ENCODE measurements around the gene TNS1.

The TNS1 gene

GRCh38 chr2:217998926-217999594 is 3.7 kb downstream of the TNS1 start:
- no peak for DNase-seq (ENCODE audit: low read depth)

- no peak for DNase-seq (ENCODE audit: low read depth)
Observed at GRCh38 chr2:217997510-217997909, 5.3 kb downstream of the TNS1 start.

- peak; percentile 86 for DNase-seq (ENCODE audit: low read depth)
Observed at GRCh38 chr2:217996361-217996760, 6.4 kb downstream of the TNS1 start.

- DNase-seq (ENCODE audit: low read depth) = no peak
Observed at GRCh38 chr2:217995731-217996231, 7.0 kb downstream of the TNS1 start.

DNA sequence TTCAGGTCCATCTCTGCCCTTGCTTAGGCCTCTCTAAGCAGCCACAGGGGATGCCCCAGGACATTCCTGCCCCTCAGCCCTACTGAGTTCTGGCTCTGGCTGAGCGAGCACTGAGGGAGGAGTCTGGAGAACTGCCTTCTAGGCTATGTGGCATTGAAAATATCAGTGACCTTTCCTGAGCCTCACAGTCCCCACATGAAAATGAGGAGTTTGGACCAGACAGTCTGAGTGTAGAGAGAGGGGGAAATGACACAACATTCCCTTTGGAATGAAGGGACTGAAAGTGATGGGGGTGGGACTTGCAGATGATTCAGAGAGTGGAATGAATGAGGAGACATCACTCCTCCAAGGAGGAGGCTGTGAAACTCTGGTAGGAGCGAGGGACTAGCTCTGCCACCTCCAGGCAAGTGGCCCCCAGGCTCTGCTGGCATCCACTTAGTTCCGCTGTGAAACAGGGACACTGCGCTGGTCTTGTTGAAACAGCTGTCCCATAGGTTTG is 8.0 kb downstream of the TNS1 start:
- peak; percentile 75 for DNase-seq (ENCODE audit: low read depth)

DNA sequence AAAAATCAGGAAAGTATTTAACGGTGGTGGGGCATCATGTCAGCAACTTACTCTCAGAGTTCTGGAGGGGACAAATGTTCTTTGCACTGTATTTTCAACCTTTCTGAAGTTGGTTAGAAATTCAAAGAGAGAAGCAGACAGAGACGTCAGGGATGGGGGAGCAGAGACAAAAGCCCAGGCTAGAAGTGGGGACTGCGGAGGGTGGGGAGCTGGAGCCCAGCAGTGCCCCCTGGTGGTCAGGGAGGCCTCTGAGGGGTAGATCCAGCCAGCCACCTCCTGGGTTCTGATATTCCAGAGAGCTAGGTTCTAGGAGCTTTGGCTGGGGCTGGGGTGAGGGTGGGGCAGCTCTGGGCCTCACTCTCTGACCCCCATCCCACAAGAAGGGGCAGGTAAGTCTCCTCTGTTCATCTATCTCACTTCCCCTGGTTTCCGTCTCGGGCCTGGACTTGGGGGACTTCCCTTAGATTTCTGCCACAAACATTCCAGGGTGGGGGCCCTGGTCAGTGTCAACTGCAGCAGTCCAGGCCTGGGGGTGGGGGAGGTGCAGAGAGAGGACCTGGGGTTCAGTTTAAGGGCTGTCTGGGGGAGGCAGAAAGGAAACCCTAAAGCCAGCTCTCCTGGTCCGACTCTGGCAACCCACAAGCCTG is 8.9 kb downstream of the TNS1 start:
- DNase-seq (ENCODE audit: low read depth) = peak; percentile 54

GRCh38 chr2:217993138-217993537 is 9.7 kb downstream of the TNS1 start:
- DNase-seq (ENCODE audit: low read depth) = peak; percentile 93

GRCh38 chr2:217992061-217992460 is 10.7 kb downstream of the TNS1 start:
- no peak for DNase-seq (ENCODE audit: low read depth)

DNA sequence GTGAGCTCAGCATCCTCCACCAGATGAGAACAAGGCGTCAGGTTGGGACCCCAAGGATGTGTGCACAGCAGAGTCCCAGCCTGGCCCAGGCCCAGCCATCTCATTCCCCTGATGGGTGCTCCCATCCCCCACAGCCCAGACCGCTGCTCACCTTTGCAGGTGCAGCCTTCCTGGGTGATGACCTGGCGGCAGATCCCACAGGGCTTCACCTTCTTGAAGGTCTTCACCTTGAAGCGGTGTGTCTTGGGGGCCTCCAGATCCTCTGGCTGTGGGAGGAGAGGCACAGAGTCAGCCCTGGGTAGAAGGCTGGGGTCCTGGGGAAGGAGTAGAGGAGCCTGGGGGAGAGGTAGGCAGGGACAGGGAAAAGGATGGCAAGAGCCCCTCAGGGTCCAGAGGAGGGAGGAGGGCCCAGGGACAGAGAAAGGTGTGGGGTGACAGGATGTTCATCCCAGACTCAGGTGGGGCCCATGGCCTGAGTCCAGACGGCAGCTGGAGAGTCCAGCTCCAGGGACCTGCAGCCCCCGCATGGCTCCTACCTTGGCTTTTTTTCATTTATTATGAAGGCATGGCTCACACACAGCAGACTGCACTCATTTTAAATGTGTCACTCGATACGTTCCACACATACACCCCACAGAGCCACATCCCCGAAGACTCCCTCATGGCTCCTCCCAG is 11.9 kb downstream of the TNS1 start:
- DNase-seq (ENCODE audit: low read depth) = no peak

DNA sequence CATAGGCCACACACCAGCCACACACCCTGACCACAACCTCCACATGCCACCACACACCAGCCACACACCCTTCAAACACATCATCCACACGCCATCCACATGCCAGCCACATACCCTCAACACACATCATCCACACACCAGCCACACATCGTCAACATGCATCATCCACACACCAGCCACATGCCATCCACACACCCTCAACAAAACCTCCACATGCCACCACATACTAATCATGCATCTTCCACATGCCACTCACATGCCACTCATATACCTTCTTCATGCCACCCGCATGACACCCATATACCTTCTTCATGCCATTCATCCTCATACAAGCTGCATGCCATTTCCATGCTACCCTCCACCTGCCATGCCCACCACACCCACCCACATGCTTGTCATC is 12.4 kb downstream of the TNS1 start:
- DNase-seq (ENCODE audit: low read depth) = no peak

DNA sequence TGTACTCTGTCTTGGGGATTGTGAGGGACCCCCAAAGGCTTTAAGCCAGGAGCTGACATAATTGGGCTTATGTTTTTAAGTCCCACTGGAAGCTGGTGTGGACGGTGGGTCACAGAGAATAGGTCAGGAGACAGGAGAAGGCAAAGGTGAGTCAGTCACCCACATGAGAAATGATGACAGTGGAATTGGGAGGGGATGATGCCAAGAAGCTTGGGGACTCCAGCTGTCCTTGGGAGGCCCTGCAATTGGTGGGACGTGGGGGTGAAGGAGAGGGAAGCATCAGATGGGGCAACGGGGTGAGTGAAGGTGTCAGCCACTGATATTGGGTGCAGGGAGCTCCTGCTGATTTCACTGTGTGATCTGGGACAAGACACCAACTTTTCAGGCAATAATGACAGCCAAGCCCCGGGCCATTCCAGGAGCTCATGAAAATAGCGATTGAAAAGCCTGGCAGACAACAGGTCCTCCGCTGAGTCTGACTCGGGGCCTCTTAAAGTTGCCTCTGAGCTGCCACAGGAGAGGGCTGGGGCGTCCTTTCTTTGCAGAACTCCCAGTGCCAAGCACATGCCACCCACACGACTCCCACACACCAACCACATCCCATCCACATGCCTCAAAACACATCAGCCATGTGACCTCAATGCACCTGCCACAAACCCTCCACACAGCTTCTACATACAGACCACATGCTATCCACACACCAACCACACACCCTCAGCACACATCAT is 13.4 kb downstream of the TNS1 start:
- no peak for DNase-seq (ENCODE audit: low read depth)

DNA sequence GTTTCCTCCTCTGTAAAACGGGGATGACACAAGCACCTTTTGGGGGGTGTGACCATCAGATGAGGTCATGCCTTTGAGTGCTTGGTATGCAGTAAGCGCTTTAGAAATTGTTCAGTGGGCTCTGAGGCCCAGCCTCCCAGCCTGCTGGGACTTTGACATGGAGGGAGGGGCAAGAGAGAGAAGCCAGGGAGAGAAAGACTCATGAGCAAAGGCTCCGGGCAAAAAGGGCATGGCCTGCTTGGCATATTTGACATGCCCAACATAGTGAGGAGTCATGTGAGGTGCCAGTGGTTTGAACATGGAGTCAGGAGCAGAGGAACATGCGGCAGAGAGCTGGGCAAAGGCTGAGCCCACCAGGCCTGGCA is 14.0 kb downstream of the TNS1 start:
- no peak for DNase-seq (ENCODE audit: low read depth)

GRCh38 chr2:217988014-217988839 is 14.6 kb downstream of the TNS1 start:
- peak; percentile 64 for DNase-seq (ENCODE audit: low read depth)

DNA sequence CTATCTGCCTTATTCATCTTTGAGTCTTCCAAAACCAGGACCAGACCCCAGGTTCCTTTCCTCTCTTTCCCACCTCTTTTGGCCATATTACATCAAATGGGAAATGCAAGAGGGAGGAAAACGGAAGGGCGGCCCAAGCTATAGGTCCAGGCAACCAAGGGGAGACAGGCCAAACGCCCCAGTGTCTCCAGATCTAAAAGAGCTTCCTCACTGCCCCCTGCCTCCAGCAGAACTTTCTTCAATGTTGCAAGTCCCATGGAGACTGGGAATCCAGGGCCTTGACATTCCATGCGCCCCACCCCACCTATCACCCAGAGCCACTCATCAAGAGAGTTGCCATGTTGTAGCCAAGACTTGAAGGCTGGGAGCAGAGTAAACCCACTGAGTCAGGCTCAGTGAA is 15.4 kb downstream of the TNS1 start:
- DNase-seq (ENCODE audit: low read depth) = no peak

- no peak for DNase-seq (ENCODE audit: low read depth)
Observed at GRCh38 chr2:217986256-217986961, 16.4 kb downstream of the TNS1 start.

DNA sequence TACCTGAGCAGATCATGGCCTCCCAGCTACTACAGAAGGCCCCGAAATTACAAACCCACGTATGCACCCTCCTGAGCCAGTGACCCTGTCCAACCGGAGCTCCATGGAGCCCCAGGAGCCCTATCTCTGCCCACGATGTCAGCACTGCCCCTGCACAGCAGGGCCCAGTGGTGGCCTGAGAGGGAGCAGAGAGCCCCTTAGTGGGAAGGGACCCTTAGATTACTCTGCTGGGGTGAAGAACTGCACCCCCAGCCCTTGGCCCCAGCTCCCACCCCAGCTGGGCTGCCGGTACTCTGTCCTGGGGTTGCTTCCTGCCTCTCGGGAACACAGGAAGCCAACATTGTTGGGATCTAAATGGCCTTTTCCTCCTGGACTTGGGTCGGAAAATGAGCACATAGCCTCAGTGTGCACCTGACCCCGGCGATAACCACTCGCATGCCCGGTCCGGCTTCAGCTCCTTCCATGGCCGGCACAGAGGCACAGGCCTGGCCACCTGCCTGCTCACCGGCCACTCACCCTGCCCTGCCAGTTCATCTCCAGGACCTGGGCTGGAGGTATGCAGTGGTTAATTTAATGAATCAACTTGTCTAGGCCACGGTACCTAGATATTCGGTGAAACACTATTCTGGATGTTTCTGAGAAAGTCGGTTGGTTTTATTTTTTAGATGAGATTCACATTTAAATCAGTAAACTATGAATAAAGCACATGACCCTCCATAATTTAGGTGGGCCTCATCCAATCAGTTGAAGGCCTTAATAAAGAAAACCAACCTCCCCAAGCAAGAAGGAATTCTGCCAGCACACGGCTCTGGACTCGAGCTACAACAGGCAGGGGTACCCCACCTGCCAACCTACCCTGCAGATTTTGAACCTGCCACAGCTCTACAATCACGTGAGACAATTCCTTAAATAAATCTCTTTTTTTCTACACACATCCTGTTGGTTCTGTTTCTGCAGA is 19.2 kb downstream of the TNS1 start:
- DNase-seq (ENCODE audit: low read depth) = no peak

DNA sequence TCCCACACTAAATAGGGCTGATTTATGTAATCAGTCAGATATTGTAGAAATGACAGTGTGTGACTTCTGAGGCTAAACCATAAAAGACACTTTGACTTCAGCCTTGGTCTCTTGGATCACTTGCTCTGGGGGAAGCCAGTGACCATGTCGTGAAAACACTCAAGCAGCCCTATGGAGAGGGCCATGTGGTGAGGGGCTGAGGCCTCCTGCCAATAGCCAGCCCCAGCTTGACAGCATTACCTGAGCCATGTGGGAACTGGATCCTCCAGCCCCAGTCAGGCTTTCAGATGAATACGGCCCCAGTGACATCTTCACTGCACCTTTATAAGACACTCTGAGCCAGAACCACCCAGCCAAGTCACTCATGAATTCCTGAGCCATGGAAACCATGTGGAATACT is 20.8 kb downstream of the TNS1 start:
- no peak for DNase-seq (ENCODE audit: low read depth)

DNA sequence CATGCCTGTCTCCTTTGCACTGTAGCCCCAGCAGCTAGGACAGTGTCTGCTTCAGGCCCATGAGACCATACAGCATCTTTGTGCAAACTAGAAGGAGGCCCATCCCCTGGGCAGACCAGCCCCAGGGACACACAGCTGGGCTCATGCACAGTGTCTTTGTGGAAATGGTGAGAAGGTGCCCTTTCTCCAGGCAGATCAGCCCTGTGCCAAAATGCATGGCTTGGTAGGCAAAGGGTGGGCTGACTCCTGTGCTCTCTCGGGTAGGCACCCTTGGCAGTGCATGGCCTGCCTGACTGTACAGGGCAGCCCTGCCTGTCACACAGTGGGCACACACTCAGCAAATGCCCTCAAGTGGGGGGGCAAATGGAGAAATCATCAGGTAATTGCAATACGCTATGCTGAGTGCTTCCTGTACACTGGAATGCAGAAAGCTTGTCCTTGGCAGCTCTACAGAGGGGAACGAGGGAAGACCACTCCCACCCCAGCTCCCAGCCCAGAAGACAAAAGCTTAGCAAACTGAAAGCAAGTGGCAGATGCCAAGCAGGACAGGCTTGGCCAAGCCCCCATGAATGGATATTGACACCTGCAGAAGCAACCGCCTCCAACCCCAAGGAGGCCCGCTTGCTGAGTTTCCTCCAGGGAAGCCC is 21.6 kb downstream of the TNS1 start:
- no peak for DNase-seq (ENCODE audit: low read depth)

DNA sequence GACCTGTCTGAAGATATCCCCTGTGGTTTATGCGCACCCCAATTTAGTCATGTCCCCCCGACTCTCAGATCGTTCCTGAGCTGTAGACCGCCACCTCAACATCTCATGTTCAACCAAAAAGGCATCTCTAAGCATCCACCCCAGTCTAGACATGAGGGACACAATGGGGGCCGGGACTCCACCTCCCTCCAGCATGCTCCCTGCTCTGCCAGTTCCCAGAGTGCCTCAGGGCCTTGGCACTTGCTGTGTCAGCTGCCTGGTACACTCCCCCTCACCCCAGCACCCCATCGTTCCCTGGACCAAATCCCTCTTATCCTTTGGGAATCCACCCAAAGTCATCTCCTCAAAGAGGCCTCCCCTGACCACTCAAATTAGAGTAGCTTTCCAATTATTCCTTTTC is 22.2 kb downstream of the TNS1 start:
- DNase-seq (ENCODE audit: low read depth) = no peak

Data from iris pigment epithelial cell (primary cell).